ENCODE results near the gene CRAT.

Gene CRAT

DNA sequence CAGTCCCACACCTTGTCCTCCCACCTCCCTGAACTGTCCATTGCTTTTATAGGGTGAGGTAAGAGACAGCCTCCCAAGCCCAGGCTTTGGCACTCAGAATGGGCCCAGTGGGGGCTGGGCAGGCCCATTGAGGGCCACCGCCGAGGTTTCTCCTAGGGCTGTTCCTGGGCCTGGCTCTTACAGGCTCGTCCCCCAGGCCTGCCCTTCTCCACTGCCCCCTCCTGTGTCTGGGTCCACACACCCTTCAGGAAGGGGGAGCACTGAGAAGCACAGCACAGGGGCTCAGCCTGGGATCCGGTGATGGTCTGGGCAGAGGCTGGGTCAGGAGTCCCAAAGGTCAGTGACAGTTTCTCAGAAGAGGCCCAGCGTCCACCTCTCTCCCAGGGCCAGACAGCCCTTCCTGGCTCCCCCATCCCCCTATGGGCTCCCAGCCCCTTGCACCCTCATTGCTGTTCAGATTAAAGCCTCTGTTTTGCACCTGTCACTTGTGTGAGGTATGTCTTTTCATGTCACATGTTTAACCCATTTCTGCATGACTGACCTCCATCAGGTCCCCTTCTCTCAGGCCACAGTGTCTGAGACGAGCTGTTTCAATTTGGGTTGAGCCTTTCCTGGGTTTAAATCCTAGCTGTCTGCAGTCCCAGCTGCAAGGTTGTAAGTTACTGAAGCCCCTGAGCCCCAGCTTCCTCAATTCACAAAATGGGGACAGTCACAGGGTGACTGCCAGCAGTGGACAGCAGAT, 38.0 kb upstream of the CRAT start:
- TF ChIP-seq, protein P1, sequence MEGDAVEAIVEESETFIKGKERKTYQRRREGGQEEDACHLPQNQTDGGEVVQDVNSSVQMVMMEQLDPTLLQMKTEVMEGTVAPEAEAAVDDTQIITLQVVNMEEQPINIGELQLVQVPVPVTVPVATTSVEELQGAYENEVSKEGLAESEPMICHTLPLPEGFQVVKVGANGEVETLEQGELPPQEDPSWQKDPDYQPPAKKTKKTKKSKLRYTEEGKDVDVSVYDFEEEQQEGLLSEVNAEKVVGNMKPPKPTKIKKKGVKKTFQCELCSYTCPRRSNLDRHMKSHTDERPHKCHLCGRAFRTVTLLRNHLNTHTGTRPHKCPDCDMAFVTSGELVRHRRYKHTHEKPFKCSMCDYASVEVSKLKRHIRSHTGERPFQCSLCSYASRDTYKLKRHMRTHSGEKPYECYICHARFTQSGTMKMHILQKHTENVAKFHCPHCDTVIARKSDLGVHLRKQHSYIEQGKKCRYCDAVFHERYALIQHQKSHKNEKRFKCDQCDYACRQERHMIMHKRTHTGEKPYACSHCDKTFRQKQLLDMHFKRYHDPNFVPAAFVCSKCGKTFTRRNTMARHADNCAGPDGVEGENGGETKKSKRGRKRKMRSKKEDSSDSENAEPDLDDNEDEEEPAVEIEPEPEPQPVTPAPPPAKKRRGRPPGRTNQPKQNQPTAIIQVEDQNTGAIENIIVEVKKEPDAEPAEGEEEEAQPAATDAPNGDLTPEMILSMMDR (IDR thresholded peaks at IDR 0.05; ENCODE audit: insufficient read depth, low read length) = no peak
- TF ChIP-seq SPI1 (IDR thresholded peaks at IDR 0.05; ENCODE audit: borderline replicate concordance, low read depth) = no peak
- no peak for TF ChIP-seq GABPA (IDR thresholded peaks at IDR 0.05; ENCODE audit: low read depth)
- no peak overlapping the region for H3K27ac ChIP-seq (replicated peaks)

DNA sequence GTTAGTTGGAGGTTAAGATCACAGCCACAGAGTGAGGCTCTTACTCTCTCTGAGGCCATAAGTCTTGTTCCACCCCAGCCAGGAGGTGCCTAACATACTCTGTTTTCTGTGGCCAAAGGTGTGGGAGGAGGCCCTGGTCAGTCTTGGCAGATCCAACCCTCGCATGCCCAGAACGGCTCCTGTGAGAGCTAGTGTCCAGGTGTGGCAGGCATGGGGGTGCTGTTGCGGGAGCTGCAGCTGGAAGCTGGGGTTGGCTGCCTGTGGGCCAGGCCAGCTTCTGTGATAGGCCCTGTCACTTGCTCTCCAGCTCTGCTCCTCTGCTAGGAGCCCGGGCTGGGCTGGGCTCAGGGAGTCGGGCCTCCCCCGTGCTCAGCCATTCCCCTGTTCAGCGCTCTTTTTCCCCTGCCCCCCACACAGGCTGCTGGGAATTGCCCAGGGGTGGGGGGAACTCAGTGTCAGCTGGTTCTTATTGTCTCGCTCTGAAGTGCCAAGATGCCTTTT, 35.9 kb upstream of the CRAT start:
- no peak for DNase-seq (ENCODE audit: low read depth in 1 of 2, low spot score in 1 of 2)
- Histone ChIP-seq H3K27me3 (ENCODE audit: insufficient read depth, poor library complexity, severe bottlenecking) (no peaks in the 10 kb centered on the region), H3K27ac (replicated peaks) (no peak overlapping the region), H3K4me3 (replicated peaks; ENCODE audit: insufficient read depth, low read length) (no peak overlapping the region)
- no peak for TF ChIP-seq GABPA (IDR thresholded peaks at IDR 0.05; ENCODE audit: low read depth)
- TF ChIP-seq POLR2AphosphoS5 (IDR thresholded peaks at IDR 0.05; ENCODE audit: low read depth) = no peak
- TF ChIP-seq SPI1 (IDR thresholded peaks at IDR 0.05; ENCODE audit: borderline replicate concordance, low read depth) = no peak
- TF ChIP-seq, protein P2, sequence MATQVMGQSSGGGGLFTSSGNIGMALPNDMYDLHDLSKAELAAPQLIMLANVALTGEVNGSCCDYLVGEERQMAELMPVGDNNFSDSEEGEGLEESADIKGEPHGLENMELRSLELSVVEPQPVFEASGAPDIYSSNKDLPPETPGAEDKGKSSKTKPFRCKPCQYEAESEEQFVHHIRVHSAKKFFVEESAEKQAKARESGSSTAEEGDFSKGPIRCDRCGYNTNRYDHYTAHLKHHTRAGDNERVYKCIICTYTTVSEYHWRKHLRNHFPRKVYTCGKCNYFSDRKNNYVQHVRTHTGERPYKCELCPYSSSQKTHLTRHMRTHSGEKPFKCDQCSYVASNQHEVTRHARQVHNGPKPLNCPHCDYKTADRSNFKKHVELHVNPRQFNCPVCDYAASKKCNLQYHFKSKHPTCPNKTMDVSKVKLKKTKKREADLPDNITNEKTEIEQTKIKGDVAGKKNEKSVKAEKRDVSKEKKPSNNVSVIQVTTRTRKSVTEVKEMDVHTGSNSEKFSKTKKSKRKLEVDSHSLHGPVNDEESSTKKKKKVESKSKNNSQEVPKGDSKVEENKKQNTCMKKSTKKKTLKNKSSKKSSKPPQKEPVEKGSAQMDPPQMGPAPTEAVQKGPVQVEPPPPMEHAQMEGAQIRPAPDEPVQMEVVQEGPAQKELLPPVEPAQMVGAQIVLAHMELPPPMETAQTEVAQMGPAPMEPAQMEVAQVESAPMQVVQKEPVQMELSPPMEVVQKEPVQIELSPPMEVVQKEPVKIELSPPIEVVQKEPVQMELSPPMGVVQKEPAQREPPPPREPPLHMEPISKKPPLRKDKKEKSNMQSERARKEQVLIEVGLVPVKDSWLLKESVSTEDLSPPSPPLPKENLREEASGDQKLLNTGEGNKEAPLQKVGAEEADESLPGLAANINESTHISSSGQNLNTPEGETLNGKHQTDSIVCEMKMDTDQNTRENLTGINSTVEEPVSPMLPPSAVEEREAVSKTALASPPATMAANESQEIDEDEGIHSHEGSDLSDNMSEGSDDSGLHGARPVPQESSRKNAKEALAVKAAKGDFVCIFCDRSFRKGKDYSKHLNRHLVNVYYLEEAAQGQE (IDR thresholded peaks at IDR 0.05; ENCODE audit: insufficient replicate concordance, low read depth) = no peak
- TF ChIP-seq, protein P1 (IDR thresholded peaks at IDR 0.05; ENCODE audit: insufficient read depth, low read length) = no peak

More for the DNA sequence above, 38.0 kb upstream of the CRAT start:
- no peaks in the 10 kb centered on the region for H3K27me3 ChIP-seq (ENCODE audit: insufficient read depth, poor library complexity, severe bottlenecking)
- H3K4me3 ChIP-seq (replicated peaks; ENCODE audit: insufficient read depth, low read length) = no peak overlapping the region
- DNase-seq (ENCODE audit: low read depth in 1 of 2, low spot score in 1 of 2) = no peak

DNA sequence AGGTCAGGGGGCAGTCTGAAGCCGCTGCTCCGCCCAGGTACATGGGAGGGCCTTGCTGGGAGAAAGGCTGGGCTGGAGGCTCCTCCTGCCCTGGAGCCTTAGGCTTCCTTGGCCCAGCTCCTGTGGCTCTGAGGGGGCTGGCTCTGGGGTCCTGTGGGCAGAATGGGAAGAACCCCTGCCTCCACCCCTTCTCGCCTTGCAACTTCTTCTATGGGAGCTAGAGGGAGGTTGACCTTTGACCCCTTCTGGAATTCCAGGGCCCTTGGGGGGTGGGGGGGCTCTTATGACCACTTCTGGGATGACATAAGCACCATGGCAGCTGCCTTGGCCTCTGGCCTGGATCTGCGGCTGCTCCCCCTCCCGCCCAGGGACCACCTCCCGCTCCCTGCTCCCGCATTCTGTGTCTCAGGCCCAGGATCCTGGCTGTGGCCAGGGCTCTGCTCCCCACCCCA, 35.3 kb upstream of the CRAT start:
- Histone ChIP-seq H3K4me3 (replicated peaks; ENCODE audit: insufficient read depth, low read length) (no peak overlapping the region), H3K27ac (replicated peaks) (no peak overlapping the region), H3K27me3 (ENCODE audit: insufficient read depth, poor library complexity, severe bottlenecking) (no peaks in the 10 kb centered on the region)
- TF ChIP-seq, protein P1 (IDR thresholded peaks at IDR 0.05; ENCODE audit: insufficient read depth, low read length) = no peak
- TF ChIP-seq GABPA (IDR thresholded peaks at IDR 0.05; ENCODE audit: low read depth) = no peak
- TF ChIP-seq POLR2AphosphoS5 (IDR thresholded peaks at IDR 0.05; ENCODE audit: low read depth) = no peak
- TF ChIP-seq SPI1 (IDR thresholded peaks at IDR 0.05; ENCODE audit: borderline replicate concordance, low read depth) = no peak
- TF ChIP-seq, protein P2 (IDR thresholded peaks at IDR 0.05; ENCODE audit: insufficient replicate concordance, low read depth) = no peak
- DNase-seq (ENCODE audit: low read depth in 1 of 2, low spot score in 1 of 2) = no peak
